BJ (cell line): ENCODE data around the gene WHRN. TPM values are rescaled to one million over a fixed set of nuclear protein-coding genes. Genes with fewer than 3 reads are reported as not detected.

Experiments used
- CTCF ChIA-PET: fragments of 350-600 bp; formaldehyde crosslinking; extraction: SDS; loops from one replicate; lab custom pipeline; 2021; ENCODE audit warnings: antibody characterized with exemption, inconsistent platforms; lab: Yijun Ruan, JAX
- POLR2A ChIA-PET: fragments of 300-600 bp; sonication (Branson Sonifier 250); formaldehyde crosslinking; extraction: SDS; loops from one replicate; lab custom pipeline; 2021; ENCODE audit warnings: antibody characterized with exemption; lab: Charles Lee
- DNase-seq: peaks from one replicate; pipeline ENCODE4 v3.0.0-alpha.2; 2011; ENCODE audit warnings: low read depth
- H3K27me3 ChIP-seq: 2 replicates; pipeline ENCODE4 v1.6.0; 2011; ENCODE audit warnings: low read length; ENCODE audit not compliant: control insufficient read depth, insufficient read depth
- H3K36me3 ChIP-seq: 2 replicates; pipeline ENCODE4 v1.5.1; 2011; ENCODE audit warnings: low read length; ENCODE audit not compliant: control insufficient read depth, insufficient read depth
- H3K4me3 ChIP-seq: 2 replicates; pipeline ENCODE4 v1.5.1; 2011; ENCODE audit warnings: low read depth, mild to moderate bottlenecking, control low read depth, low read length
- polyA plus RNA-seq: library from polyadenylated mRNA; depleted of rRNA; stranded (reverse); fragments of >200 nt; gene quantifications from 2 replicates; pipeline ENCODE4 v1.2.3, GENCODE V29; 2011
- TF ChIP-seq, protein P1 (sequence below): IDR thresholded peaks from 2 replicates; pipeline ENCODE4 v1.5.1; 2011; ENCODE audit warnings: low read depth, mild to moderate bottlenecking, control low read depth, inconsistent platforms, low read length, moderate library complexity; ENCODE audit not compliant: insufficient read depth

WHRN gene
- polyA plus RNA-seq, 1 experiment = 1.5 TPM

DNA sequence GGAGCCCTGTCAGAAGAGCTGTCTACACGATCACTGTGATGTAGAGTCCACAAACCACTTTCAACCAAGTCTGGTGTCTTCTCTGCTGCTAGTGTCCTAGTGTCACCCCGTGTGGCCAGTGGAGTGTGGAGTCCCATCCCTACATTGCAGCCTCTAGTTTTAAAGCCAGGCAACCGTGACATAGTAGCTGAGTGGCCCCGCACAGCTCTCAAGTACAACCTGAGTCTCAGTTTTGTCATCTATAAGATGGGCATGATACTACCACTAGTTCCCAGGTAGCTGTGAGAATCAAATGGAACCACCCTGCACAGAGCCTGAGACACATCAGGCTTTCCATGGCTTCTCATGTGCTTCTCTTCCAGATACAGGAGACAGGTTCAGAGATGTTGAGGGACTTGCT is 74.3 kb downstream of the WHRN start:
- Histone ChIP-seq H3K27me3 (peaks cover 4% of the 10 kb centered on the region), H3K4me3 (no peak overlapping the region), H3K36me3 (no peaks in the 10 kb centered on the region)
- TF ChIP-seq, protein P1, sequence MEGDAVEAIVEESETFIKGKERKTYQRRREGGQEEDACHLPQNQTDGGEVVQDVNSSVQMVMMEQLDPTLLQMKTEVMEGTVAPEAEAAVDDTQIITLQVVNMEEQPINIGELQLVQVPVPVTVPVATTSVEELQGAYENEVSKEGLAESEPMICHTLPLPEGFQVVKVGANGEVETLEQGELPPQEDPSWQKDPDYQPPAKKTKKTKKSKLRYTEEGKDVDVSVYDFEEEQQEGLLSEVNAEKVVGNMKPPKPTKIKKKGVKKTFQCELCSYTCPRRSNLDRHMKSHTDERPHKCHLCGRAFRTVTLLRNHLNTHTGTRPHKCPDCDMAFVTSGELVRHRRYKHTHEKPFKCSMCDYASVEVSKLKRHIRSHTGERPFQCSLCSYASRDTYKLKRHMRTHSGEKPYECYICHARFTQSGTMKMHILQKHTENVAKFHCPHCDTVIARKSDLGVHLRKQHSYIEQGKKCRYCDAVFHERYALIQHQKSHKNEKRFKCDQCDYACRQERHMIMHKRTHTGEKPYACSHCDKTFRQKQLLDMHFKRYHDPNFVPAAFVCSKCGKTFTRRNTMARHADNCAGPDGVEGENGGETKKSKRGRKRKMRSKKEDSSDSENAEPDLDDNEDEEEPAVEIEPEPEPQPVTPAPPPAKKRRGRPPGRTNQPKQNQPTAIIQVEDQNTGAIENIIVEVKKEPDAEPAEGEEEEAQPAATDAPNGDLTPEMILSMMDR = no peak
- CTCF ChIA-PET = interaction anchor here (1.3 to 7.8 kb wide), 3 partner anchors 25 to 231 kb away, joined by 4 to 89 read pairs (median 10); no protein-coding TSS in a partner anchor
- POLR2A ChIA-PET = no interaction called here
- no peak for DNase-seq

DNA sequence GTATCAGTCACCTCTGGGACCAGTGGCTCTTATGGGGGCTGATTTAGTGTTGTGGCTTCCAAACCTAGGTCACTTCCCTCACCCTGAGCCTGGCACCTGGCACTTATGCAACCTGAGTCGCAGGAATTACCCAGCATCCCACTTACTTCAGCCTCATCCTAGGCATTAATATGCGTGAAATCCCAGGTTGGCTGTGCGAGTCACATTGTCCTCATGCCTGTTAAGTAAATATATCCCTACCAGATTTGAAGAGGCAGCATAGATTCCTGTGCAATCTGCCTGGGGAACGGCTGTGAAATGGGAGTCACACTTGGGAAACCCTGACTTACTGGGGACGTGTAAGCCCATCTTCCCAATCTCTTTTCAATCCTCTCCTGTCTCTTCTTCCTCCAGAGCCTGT is 74.8 kb downstream of the WHRN start:
- CTCF ChIA-PET = interaction anchor here (0.9 to 1.7 kb wide), 2 partner anchors 11 to 231 kb away, joined by 4 read pairs; no protein-coding TSS in a partner anchor

DNA sequence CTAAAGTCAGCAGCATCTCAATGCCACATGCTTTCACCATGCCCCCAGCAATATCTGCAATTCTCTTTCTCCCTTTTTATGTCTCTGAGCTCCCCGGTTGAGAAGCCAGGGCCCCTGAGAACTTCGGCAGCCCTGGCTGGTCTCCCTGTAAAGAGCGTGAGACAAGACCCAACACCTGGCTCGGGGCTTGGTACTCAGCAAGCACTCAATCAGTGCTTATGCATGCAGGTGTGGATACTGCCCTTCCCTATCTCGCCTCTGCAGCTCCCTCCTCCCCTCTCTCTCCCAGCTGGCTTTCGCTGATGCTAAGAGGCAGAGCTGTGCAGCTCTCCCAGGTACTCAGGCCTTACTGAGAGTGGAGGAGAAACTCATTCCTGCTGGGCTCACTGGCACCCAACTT is 75.8 kb downstream of the WHRN start:
- POLR2A ChIA-PET = no interaction called here
- TF ChIP-seq, protein P1 = no peak
- DNase-seq = no peak
- no peak overlapping the region for H3K4me3 ChIP-seq
- CTCF ChIA-PET = interaction anchor here (0.6 to 1.1 kb wide), 4 partner anchors 10 to 321 kb away, joined by 3 to 5 read pairs (median 4); no protein-coding TSS in a partner anchor
- H3K27me3 ChIP-seq = peaks cover 2% of the 10 kb centered on the region
- no peaks in the 10 kb centered on the region for H3K36me3 ChIP-seq

More for the DNA sequence above, 74.8 kb downstream of the WHRN start:
- H3K4me3 ChIP-seq = no peak overlapping the region
- POLR2A ChIA-PET = no interaction called here
- TF ChIP-seq, protein P1 = no peak
- no peaks in the 10 kb centered on the region for H3K36me3 ChIP-seq
- peaks cover 3% of the 10 kb centered on the region for H3K27me3 ChIP-seq
- no peak for DNase-seq

DNA sequence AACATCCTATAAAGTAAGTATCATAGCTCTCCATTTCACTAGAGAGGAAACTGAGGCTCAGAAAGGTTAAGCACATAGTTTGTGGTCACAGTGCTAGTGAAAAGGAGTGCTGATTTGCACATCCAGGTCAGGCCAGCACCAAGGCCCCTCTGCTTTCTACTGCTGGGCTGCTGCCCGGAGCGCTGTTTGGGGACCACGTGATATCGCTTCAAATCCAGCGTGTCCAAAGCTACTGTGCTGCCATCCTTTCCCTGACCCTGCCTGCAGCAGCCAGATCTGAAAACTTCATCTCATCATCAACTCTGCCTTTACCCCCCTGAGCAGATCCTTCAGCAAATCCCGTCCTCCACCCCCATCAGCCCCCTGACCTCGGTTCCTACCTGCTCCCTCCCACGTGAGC is 76.8 kb downstream of the WHRN start:
- no peak for DNase-seq
- H3K27me3 ChIP-seq = peaks cover 2% of the 10 kb centered on the region
- POLR2A ChIA-PET = no interaction called here
- no peaks in the 10 kb centered on the region for H3K36me3 ChIP-seq
- H3K4me3 ChIP-seq = no peak overlapping the region
- CTCF ChIA-PET = interaction anchor here (0.6 to 1.7 kb wide), 4 partner anchors 23 to 225 kb away, joined by 3 to 6 read pairs (median 3); no protein-coding TSS in a partner anchor
- TF ChIP-seq, protein P1 = no peak

DNA sequence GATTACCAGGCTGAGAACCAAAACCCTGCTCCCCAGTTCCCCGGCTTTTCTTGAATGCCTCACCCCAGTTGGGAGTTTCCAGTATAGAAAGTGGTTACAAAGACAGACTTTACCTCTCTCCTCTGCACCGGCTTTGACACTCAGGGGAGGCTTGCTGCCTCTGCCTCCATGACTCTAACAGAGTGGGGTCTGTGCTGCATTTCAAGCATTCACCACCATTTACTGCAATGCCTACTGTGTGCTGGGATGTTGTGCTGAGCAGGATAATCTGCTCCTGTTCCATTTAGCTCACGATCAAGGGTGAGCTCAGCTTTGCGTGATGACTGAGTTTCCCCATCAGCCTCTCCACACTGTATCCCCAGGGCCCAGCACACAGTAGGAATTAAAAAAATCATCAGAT is 77.6 kb downstream of the WHRN start:
- ChIA-PET POLR2A (no interaction called here), CTCF (interaction anchor here (1.3 to 1.7 kb wide), 2 partner anchors 22 to 61 kb away, joined by 3 to 6 read pairs; no protein-coding TSS in a partner anchor)
- Histone ChIP-seq H3K27me3 (peaks cover 2% of the 10 kb centered on the region), H3K36me3 (no peaks in the 10 kb centered on the region), H3K4me3 (no peak overlapping the region)
- TF ChIP-seq, protein P1 = no peak
- DNase-seq = no peak
